Amniotic epithelial cell (primary cell): ENCODE data around the gene ROBO1.

ENCODE experiments used
- DNase-seq: peaks from one replicate; pipeline ENCODE4 v3.0.0-alpha.2; 2010; ENCODE audit warnings: low read depth

Gene ROBO1

GRCh38 chr3:78621061-78621716 is 1146.6 kb downstream of the ROBO1 start:
- no peak for DNase-seq

DNA sequence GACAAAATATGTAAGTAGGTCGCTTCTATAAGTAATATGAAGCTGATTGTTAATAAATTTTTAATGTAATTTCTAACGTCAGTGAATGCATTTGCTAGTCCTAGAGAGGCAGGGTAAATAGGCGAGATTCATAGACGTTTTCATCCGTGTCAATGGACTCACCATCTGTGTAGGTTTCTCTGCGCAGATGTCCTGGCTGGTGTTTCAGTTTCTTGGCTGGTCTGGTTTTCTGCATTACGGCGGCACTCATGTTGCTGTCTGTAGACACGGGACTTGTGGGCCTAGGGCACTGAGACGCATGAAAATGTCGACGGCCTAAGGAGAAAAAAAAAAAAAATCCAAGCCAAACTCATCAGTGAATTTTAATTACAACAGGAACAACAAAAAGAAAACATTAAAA is 1153.3 kb downstream of the ROBO1 start:
- DNase-seq = no peak

DNA sequence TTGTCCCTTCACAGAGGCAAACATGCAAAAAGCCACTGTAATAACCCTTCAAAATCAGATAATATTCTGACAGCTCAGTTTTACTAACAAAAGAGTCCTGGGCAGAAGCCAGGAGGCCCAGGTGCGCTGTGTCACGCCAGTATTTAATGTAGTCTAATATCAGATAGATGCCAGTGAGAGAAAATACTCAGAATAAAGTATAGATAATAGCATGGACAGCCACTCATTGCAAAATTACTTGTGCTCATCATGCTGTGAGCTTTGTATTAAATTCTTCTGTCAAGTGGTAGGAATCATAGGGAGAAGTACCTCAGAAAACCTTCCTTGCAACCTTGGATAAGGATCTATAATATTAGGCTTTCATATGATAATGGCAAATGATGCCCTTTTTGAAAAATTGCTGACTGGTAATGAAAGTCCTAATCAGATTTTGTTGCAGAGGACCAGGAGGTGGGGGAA is 1154.3 kb downstream of the ROBO1 start:
- DNase-seq = no peak

DNA sequence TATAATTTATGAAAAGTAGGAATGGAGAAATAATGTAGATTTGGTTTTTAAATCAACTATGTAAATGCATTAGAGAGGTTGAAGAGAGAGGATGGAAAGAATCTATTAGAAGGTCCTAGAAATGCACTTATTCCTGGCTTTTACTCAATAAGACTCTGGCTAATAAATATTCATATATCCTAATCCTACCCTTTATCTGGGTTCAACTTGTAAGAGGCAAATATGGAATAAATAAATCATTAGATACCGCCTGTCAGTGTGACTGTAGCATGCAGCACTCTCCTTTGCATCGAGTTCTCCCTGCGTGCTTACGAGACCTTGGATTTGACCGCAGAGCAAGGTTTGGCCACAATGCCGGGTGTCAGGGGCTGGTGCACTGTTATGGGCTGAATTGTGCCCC is 1156.5 kb downstream of the ROBO1 start:
- DNase-seq = no peak

DNA sequence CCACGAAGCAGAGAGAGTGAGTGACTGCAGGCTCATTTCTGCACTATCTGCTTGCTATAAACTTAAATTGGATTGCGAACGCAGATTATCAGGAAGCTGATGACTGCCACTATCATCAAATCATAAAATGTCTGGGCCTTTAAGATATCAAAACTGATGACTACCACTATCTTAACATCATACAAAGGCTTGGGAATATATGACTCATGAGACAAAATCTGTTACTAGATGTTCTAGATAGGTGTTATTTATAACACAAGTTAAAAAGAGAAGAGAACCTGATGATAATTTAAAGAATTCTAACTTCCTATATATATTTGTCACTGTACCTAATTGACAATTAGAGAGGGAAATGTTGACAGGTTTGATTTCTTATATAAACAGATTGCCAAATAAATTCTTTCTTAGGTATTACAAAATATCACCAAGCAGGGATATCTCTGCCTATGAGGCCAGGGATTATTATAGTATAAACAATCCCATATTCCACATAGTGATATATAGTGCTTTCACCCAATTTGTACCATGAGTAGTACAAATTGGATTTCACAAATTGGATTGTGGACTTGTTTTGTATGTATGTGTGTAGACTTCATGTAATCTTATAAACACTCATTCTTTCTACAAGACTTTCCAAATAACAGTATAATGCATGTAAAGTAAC is 1157.2 kb downstream of the ROBO1 start:
- DNase-seq = peak; percentile 89

- no peak for DNase-seq
Observed at GRCh38 chr3:78606756-78607155, 1161.0 kb downstream of the ROBO1 start.

- DNase-seq = peak; percentile 38
Observed at GRCh38 chr3:78605178-78605577, 1162.6 kb downstream of the ROBO1 start.

GRCh38 chr3:78604341-78604740 is 1163.5 kb downstream of the ROBO1 start:
- DNase-seq = peak; percentile 97

GRCh38 chr3:78601249-78601648 is 1166.5 kb downstream of the ROBO1 start:
- peak; percentile 50 for DNase-seq

DNA sequence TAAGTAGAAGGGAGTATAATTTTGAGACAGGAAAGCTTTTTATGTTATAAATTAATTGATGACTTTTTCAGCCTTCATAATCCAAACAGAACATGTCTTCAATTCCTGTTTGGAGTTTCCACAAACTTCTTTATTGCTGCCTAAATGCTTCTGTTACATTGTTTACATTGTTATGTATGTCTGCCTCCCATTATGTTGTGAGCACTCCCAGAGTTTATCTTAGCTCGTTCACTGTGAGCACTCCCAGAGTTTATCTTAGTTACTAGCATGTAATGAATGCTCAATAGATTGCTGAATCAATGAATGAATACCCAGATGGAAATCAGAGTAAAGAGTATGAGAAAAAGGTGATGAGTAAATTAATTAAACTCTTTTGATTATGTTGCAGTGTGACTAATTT is 1178.0 kb downstream of the ROBO1 start:
- no peak for DNase-seq

- DNase-seq = no peak
Observed at GRCh38 chr3:78588906-78589621, 1178.7 kb downstream of the ROBO1 start.

- no peak for DNase-seq
Observed at GRCh38 chr3:78580681-78581080, 1187.1 kb downstream of the ROBO1 start.

GRCh38 chr3:78571486-78571885 is 1196.3 kb downstream of the ROBO1 start:
- DNase-seq = no peak

- DNase-seq = no peak
Observed at GRCh38 chr3:78570496-78570895, 1197.3 kb downstream of the ROBO1 start.

GRCh38 chr3:78569804-78570203 is 1198.0 kb downstream of the ROBO1 start:
- no peak for DNase-seq

DNA sequence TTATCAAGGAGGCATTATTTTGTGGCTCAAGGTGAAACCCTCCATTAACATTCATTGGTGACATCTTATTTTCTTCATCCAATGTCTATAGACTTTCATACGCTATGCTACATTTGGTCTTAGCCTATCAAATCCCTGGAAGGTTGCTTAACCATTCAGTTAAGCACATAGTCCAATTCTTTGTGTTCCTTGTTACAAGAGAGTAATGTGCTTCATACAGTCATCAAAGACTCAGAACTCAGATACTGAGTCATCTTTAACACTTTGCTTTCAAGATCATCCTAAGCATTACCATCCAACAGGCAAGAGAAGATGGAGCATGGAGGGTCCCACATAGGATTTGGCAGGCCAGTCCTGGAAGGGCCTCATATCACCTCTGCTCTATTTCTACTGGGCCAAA is 1202.1 kb downstream of the ROBO1 start:
- DNase-seq = no peak

- DNase-seq = no peak
Observed at GRCh38 chr3:78562328-78562727, 1205.5 kb downstream of the ROBO1 start.
